ENCODE measurements around the gene PRCD.
"Not testable (repeated sequence)": the region's sequence is repeated elsewhere in the genome, so short reads cannot be mapped to it uniquely, and the experiment has no call there.

PRCD gene

DNA sequence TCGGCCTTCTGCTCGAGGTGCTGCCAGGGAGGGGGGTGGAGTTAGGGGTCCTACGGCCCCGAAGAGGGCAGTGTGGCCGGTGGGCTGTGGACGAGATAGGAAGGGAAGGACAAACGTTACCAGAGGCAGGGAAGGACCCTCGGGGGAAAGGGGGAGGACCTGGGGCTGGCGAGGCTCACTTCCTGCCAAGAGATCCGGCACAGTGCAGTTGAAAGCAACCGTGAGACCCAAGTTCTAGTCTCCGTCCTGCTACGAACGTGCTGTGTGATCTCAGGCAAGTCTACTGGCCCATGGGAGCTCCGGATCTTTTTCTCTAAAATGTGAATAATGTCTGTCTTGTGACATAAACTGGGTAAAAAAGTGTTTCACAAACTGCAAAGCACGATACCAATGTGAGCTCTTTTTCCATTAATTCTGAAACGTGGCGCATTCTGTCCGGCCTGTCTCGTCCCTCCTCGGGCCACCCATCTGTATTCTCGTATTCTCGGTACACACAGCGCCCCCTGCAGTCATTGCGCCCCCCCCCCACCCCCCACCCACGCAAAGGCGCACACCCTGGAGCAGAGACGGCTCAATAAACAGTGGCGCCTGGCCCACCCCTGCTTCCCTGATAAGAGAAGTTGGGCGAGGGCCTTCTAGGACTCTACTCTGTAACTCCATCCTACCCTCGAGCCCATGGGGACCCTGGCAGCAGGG lies 11.2 kb upstream of the PRCD start:
- DNase-seq, result no peak

DNA sequence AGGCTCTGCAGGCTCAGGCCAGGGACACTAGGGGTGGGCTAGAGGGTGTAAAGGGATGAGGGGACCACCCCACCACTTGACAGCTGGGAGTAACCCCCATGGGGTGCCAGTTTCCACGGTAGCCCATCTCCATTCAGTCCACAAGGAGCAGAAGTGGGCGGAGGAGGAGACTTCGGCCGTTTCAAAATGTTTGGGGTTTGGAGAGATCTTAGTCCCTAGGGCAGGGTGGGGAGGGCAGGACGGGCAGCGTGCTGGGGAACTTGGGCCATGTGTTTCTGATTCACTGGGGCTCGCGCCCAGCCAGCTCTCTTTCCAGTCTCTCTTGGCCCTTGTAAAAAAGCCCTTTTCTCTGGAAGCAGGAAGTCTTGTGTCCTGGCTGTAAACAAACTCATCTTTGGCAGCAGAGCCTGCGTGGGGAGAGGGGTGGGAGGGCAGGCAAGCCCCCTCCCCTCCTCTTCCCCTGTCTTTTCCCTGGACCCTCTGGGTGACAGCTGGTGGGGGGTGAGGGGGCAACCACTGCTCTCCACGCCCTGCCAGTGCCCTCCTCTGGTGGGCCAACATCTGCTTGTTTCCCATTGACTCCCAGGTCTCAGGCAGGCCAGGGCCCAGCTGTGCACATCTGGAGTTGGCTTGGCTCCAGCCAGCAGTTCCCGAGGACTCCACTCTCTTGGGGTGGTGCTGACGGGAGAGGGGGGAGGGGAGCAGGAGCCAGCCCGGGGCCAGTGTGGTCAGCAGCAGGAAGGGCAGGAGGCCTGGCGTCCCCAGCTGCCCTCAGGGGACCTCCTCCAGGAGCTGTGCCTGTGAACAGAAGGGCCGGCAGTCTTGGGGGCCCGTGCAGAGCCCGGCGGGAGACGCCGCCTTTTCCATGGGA lies 10.4 kb upstream of the PRCD start:
- DNase-seq, result no peak

DNA sequence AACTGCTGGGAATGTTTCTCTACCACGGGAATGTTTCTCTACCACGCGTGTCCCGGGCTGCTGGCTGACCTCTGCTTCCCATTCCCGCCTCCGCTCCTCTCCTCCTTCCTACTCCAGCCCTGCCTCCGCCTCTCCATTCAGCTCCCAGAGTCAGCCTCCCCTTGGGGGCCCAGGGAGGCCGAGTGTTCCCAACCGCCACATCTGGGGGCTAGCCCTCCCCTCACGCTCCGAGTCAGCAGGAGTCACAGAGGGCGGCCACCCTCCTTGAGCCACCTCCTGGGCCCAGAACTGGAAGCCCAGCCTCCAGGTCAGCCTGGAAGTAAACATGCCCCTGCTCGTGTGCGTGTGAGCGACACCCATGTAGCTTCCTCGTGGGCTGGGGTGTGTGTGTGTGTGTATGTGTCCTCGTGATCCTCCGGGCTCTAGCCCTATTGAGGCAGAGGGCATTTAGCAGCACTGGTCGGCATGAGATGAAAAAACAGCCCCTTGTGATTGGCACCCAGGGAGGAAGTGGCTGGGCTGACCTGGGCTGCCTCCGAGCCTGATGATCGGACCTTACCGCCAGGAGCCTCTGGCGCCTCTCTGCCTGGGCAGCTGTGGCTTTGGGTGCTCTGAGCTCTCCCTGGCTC lies 9.6 kb upstream of the PRCD start:
- no peak for DNase-seq

DNA sequence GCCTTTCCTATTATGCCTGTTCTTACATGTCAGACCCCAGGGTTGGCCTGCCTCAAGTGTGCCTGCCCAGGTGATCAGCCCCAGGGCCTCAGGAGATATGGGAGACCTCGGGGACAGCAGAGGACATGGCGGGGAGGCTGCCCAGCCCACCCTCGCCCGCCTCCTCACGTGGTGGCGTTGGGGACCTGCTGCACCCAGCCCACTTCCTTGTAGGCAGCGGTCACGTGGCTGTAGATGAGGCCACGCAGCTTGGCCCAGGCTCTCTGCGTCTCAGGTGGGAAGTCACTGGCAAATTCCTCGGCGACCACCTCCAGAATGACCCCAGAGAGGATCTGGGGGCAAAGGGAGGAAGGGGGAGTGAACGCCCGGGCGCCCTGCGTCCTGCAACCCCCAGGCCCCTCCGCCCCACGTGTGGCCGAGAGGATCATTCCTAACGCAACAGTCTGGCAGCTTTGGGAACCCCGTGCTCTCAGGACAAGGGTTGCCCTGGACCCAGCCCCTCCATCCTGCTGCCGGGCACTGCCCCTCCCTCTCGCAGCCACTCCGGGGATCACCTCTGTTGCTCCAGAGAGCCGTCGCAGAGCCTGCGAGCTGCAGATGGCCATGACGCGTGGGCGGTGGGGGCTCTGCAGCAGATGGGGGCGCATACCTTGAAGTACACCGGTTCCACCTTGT lies 8.9 kb upstream of the PRCD start:
- DNase-seq, result no peak

DNA sequence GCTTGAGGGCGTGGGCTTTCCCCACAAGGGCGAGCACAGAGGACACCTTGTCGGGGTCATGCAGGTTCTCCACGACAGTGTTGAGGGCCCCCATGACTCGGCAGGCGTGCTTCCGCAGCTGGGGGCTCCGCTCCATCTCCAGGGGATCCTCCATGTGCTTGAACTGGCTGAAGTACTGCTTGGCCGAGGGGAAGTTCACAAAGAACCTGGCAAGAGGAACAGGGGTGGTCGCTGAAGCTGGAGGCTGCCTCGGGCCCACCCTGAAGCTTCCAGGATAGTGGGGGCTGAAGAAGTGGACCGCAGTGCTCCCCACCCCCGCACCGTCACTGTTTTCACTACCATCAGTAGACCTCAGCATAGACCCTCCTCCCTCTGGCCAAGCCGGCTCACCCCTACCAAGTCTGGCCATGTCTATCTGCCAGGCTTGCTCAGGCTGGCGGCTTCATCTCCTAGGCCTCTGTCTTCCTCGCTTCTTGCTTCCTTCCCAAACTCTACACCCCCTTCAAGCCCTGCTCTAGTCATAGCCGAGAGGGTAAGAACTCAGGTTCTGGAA lies 8.3 kb upstream of the PRCD start:
- DNase-seq, result no peak

DNA sequence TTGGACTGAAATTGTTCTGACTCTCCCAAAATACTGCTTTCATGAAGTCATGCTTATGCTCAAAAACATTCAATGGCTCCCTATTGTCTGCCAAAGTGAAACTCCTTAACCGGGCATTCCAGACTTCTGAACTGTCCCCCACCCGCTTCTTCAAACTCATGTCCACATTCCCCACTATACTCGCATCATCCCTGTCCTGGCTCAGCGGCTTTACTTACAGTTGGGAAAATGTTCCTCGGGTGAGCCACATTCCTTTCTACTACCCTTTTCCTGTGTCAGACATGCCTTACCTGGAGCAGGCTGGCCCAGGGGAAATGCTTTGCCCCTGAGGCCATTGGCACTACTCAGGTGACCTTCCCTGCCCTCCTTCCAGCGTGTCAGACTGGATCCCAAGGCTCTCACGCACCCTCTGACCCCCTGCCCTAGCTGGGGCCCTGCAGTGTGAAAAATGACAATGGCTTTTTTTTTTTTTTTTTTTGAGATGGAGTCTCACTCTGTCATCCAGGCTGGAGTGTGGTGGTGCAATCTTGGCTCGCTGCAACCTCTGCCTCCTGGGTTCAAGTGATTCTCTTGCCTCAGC lies 7.7 kb upstream of the PRCD start:
- DNase-seq, result no peak

DNA sequence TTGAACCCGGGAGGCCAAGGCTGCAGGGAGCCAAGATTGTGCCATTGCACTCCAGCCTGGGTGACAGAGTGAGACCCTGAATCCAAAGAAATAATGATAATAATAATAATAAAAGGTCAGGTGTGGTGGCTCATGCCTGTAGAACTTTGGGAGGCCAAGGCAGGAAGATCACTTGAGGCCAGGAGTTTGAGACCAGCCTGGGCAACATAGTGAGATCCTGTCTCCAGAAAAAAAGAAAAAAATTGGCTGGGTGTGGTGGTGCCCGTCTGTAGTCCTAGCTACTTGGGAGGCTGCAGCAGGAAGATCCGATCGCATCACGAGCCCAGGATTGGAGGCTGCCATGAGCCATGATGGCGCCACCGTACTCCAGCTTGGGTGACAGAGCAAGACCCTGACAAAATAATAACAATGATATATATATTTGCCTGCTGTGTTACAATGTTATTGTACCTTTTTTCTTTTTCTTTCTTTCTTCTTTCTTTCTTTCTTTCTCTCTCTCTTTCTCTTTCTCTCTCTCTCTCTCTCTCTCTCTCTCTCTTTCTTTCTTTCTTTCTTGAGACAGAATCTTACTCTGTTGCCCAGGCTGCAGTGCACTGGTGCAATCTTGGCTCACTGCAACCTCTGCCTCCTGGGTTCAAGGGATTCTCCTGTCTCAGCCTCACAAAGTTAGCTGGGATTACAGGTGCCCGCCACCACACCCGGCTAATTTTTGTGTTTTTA lies 6.0 kb upstream of the PRCD start:
- not testable (repeated sequence) for DNase-seq

DNA sequence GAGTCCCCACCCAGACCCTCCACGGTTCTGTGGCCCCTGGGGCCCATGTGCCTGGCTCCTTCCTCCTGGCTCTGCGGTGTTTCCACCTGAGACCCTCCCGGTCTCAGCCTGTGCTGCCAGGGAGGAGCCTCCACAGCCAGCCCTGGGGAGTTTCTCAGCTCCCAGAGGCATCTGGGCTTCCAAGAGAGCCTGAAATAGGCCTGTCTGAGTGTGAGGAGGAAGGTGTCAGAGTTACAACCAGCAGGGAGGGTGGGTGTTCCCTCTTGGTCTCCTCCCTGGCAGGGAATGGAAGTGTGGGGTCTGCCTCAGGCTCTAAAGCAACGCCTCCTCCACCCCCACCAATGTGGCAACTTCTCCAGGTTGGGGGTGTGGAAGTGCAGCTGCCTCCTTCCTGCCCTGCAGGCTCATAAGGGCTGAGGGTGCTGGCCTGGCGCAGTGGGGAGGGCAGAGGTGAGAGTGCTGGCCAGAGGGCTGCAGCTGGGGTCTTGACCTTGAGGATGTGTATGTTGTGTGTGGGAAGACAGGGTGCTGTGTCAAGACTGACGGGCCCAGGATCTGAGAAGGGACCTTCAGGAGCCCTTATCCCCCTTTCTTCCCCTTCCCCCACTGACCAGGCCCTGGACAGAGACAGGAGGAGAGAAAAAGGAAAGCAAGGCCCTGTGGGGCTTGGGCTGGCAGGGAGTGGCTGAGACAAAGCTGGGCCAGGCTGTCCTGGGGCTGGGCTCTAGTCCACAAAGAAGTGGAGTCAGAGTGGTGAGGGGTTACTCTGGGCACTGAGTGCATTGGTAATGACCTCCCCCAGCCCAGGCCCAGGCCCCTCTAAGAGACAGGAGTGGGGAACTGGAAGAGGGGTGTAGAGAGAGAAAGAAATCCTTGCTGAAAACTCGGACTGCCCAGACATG lies 4.8 kb upstream of the PRCD start:
- DNase-seq, result no peak

DNA sequence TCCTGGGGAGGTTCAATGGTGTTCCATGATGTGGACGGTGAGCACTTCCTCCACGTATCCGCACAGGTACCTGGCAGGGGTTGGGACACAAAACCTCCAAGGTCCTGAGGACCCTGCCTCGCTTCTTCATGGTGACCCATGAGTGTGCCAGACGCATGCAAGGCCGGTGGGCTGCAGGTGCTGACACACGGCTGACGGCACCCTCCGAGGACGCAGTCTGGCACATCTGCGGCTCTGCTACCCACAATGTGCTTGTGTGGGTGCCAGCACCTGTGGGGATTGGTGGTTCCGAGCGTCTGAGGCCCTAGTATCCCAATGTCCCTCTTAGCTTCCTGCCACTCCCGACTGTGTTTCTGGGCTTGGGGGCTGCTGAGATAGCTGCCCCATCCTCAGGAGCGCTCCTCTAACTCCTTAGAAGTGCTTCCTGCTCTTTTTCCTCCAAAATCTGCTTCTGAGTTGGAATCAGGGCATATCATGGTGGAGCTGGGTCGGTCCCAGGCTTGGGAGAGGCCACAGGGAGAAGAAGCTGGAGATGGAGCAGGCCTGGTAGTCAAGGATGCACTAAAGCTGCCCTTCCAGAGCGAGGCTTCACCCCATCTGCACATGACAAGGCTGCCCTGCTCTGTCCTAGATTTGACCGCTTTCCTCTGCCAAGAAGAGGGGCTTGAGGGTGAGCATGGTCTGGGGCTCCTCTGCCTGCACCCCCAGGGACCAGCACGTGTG lies 3.9 kb upstream of the PRCD start:
- DNase-seq, result no peak

DNA sequence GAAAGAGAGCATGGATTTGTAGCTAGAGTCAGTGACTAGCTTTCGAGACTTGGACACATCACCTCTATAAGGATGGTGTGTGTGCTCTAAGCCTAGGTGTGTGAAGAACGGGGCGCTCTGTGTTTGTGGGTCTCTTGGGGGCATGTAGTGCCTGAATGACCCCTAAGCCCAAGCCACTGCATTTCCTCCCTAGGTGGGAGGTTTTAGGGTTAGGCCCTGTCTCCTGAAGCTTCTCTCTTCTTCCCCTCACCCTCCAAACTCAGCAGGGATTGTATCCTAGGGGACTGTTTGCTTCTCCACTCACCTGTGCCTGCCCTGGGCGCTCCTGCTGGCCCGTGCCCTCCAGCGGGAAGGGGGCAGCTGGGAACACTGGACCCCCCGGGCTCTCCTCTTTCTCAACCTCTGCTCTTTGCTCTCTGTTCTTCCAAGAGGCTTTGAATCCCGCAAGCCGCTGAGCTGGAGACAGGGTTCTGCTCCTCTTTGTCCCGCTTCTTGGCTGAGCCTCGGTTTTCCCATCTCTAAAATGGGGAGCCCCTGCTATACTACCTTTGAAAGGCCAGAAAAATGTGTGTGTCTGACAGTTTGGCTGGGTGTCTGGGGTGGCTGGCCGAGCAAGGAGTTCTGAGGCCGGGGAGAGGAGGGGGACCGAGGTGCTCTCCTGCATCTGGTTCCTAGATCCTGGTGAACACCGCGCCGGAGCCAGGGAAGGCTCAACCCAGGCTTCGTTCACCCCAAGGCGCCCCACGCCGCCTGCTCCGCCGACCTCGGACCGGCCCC lies 3.1 kb upstream of the PRCD start:
- no peak for DNase-seq

DNA sequence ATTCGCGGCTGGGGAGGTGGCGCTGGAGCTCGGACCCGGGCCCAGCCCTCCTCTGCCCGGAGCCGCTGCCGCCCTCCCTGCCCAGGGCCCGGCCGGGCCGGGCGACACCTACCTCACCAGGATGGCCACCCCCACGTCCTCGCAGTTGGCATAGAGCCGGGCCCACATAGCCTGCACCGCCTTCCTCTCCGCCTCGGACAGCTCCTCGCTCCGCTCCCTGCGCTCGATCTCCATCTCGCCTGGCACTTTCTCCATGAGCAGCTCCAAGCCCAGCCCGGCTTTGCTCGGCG lies 2.6 kb upstream of the PRCD start:
- DNase-seq, result no peak

DNA sequence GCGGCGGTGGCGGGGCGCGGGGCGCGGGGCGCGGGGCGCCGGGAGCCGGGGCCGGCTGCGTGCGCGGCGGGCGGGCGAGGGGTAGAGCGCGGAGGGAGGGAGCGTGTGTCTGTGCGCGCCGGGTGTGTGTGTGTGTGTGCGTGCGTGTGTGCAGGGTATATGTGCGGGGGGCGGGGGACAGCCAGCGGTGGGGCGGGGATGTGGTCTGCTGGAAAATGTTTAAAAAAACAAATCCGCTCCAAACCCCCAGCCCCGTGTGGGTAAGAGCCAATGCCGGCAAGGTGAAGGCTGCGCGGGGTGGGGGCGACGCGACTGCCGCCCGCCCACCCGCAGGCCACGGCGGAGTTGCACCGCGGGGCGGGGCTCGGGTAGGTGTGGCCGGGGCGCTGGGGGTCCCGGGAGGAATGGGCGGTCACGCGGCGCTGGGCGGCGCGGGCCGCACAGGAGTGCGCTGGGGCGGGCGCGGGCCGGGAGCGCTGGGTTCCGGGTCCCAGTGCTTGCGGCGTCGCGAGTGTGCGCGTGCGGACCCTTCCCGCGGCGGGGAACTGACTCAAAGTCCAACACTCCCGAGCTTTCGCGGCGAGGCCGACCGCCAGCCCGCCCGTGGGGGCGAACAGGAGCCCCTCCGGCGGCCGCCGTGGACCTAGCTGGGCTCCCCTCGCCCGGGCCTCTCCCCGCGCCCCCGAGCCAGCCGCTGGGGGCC lies 2.1 kb upstream of the PRCD start, which contains the start of gene CYGB:
Gene CYGB, minus strand, starts transcription at position 132 of the 703 bp plus-strand sequence. CDS start 167 bp downstream, outside the sequence.
- no peak for DNase-seq

DNA sequence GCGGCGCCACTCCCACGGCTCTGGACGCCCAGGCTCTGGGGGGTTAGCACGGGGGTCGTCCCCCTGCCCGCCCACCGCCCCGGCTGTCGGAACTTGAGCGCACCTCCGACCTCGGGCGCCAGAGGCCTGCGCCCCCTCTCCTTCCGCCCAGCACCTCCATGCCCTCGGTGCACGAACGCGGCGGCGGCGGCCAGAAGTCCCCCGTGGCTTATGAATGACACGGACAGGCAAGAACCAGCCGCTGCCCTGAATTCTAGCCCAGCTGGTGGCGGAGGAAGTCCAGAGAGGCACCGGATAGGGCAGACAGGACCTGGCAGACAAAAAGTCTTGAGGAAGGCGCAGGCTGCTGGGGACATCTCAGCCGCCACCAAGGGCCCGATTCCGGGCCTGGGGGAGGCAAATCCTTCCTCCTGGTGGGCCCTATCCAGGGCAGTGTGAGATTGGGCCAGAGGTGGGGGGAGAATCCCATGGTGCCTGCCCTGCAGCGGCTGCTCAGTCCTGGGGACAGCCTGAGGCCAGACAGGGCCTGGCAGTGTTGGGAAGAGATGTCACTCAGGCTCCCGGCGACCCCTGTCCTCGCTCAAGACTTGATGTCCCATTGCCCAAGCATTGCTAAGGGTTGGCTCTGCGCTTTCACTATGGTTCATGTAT lies 1.4 kb upstream of the PRCD start:
- DNase-seq, result no peak

DNA sequence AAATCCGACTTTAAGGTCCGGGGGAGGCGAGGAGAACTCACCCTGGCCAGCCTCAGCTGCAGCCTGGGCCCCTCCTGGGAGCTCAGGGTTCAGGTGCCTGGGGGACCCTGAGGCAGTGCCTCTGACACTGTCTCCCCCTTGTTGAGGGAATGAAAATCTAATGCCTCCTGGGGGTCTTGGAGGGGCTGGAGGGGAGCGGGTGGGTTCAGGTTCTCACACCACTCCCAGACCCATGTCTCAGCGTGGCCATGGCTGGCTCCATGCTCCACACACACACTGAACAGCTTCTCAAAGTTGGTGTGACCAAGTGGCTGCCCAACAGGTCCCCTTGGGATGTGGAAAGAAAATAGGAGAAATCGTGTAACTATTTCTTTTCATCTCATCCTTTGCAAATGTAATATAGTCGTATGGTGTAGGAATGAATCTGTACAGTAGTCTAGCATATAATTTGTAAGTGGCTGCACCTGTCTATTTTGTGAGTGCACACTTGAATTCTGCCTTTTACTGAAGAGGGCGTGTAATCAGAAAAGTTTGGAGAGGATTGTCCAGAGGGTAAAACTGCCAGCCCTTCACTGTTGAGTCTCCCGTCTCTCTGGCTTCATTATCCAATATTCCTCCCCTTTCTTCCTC lies 788 bp upstream of the PRCD start:
- DNase-seq, result no peak

DNA sequence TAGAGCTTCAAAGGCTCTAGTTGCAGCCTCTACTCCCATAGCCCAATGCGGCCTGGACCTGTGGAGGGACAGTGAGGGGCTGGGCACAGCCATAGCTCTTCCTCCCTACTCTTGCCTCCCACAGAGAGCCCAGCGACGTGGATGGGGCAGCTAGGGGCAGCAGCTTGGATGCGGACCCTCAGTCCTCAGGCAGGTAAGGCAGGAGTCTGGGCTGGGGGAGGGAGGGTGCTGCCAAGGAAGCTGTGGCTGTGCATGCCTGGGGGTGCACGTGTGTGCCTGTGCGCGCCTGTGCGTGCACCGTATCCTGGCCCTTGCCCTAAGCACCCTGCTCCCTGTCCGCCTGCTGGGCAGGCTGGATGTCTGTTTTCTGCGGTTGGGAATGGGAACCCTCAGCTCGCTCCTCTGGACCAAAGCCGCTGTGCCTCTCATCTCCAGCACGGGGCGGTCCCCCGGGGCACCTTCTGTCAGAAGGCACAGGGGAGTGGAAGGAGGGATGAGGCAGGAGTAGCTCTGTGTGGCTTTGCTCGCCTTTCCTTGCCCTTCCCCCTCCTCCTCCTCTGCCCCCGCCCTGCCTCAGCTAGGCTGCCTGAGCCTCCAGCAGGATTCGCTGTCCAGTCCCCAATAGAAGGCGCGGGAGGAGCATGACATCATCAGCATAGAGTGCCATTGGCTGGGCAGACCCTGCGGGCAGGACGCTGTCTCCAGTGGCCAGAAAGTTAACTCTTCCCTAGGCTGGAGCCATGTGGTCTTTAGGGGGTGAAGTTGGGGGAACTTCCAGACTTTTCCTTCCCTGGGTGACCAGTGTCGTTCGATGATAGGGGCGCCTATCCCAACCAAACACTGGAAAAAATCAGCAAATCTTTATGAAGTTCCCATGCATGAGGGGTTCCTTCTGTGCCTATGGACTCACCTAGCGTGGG lies 797 bp downstream of the PRCD start:
- DNase-seq, result no peak

DNA sequence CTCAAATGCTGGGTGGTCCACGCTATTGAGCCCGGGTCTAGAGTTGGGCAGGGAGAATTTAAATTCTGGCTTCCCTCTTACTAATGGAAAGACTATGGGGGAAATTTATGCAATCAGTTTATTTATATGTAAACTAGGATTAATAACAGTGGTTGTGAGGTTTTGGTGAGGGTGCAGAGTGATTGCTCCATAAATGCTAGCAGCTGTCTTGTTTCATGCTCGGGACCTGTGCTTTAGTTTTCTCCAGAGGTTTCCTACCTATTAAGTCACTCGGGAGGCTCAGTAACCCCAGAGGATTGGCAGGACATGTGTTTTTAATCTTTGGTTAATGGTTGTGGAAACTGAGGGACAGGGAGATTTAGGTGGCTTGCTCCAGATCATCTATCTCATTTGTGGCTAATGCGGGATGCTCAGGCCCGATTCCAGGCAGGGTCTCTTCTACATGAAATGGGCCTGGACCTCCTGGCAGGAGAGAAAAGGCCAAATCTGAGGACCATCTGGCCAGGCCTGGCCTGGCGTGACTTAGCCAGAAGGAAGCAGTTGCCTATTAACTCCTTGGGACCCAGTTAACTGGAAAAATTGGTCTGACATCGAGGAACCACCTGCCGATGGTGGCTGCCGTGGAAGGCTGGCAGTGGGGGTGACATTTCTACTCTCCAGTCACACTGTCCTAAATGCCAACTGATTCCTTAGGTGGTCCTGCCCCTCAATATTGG lies 2.1 kb downstream of the PRCD start:
- no peak for DNase-seq

Measured in activated CD8-positive, alpha-beta memory T cell treated with anti-CD3 and anti-CD28 coated beads, Interleukin-2, amount 50 U/mL, for 48 hours (primary cell).